CD14-positive monocyte (primary cell): ENCODE results near the gene ATE1. TPM values are rescaled to one million over a fixed set of nuclear protein-coding genes. Genes with fewer than 3 reads are reported as not detected.
A peak's percentile ranks its signal among the peaks of the same experiment; 100 is the strongest.

Source experiments
- DNase-seq, 3 donors: peaks; one replicate each; pipeline ENCODE4 v3.0.0-alpha.2; 2011 to 2022
- H2AFZ ChIP-seq: 2 replicates; pipeline ENCODE4 v1.6.0; 2012; ENCODE audit warnings: mild to moderate bottlenecking, low read depth, low read length, inconsistent platforms; ENCODE audit not compliant: insufficient read depth, poor library complexity, severe bottlenecking
- H3K27ac ChIP-seq, 2 donors: 1 replicate in 1 of 2; 2 replicates in 1 of 2; pipeline ENCODE4 v1.5.1; 2012 to 2013; ENCODE audit warnings: low read length in 2 of 2, control low read depth in 1 of 2, inconsistent platforms in 1 of 2, low read depth in 1 of 2, mild to moderate bottlenecking in 1 of 2
- H3K27me3 ChIP-seq, 2 donors: one replicate each; pipeline versions ENCODE4 v1.6.0 to v1.6.1; 2011 to 2013; ENCODE audit warnings: low read length in 2 of 2; ENCODE audit not compliant: control insufficient read depth in 2 of 2, insufficient read depth in 2 of 2
- H3K36me3 ChIP-seq, 2 donors: replicated peaks in 1 of 2; 1 replicate in 1 of 2; 2 replicates in 1 of 2; pipeline versions ENCODE4 v1.5.1 to v1.6.1; 2012 to 2013; ENCODE audit warnings: low read length in 2 of 2, control low read depth in 1 of 2, inconsistent platforms in 1 of 2, mild to moderate bottlenecking in 1 of 2; ENCODE audit not compliant: insufficient read depth in 2 of 2, control insufficient read depth in 1 of 2
- H3K4me1 ChIP-seq, 2 donors: 1 replicate in 1 of 2; 2 replicates in 1 of 2; pipeline versions ENCODE4 v1.5.1 to v1.6.1; 2012 to 2013; ENCODE audit warnings: low read length in 2 of 2, control low read depth in 1 of 2, inconsistent platforms in 1 of 2, mild to moderate bottlenecking in 1 of 2, moderate library complexity in 1 of 2; ENCODE audit not compliant: insufficient read depth in 2 of 2, control insufficient read depth in 1 of 2
- H3K4me2 ChIP-seq: replicated peaks from 2 replicates; pipeline ENCODE3; 2012; ENCODE audit warnings: low read length, moderate library complexity, mild to moderate bottlenecking; ENCODE audit not compliant: poor library complexity, severe bottlenecking; ENCODE audit errors: extremely low read depth
- H3K4me3 ChIP-seq, 3 experiments: fragments of 200-600 bp in 1 of 3; sonication (generic) in 1 of 3; replicated peaks in 1 of 3; 1 replicate in 2 of 3; 2 replicates in 1 of 3; pipeline ENCODE4 v1.5.1; 2011 to 2013; ENCODE audit warnings: low read length in 3 of 3, mild to moderate bottlenecking in 3 of 3, control low read depth in 2 of 3, low read depth in 2 of 3, inconsistent platforms in 1 of 3, moderate library complexity in 1 of 3
- H3K79me2 ChIP-seq: 2 replicates; pipeline ENCODE4 v1.6.0; 2012; ENCODE audit warnings: mild to moderate bottlenecking, control low read depth, inconsistent platforms, low read length, moderate library complexity; ENCODE audit not compliant: insufficient read depth
- H3K9ac ChIP-seq: 2 replicates; pipeline ENCODE4 v1.6.0; 2017; ENCODE audit warnings: low read length, mild to moderate bottlenecking; ENCODE audit not compliant: insufficient read depth, poor library complexity, severe bottlenecking
- H3K9me3 ChIP-seq, 2 donors: replicated peaks in 1 of 2; 1 replicate in 1 of 2; 2 replicates in 1 of 2; pipeline versions ENCODE4 v1.5.1 to v1.6.1; 2012 to 2013; ENCODE audit warnings: low read length in 2 of 2, control low read depth in 1 of 2; ENCODE audit not compliant: control insufficient read depth in 1 of 2, insufficient read depth in 1 of 2
- H4K20me1 ChIP-seq: 2 replicates; pipeline ENCODE4 v1.6.0; 2012; ENCODE audit warnings: mild to moderate bottlenecking, low read length, control low read depth, moderate library complexity; ENCODE audit not compliant: insufficient read depth
- H3K27ac Mint-ChIP-seq, 7 donors: one replicate each; pipeline ENCODE4 v1.8.0; 2020; ENCODE audit warnings: mild to moderate bottlenecking in 7 of 7, mixed read lengths in 7 of 7, moderate library complexity in 6 of 7, inconsistent platforms in 2 of 7
- H3K27me3 Mint-ChIP-seq, 3 donors: one replicate each; pipeline ENCODE4 v1.8.0; 2021 to 2022; ENCODE audit warnings: low read depth in 3 of 3, mild to moderate bottlenecking in 3 of 3, mixed read lengths in 3 of 3, moderate library complexity in 3 of 3, inconsistent platforms in 1 of 3
- H3K36me3 Mint-ChIP-seq, 2 donors: one replicate each; pipeline ENCODE4 v1.8.0; 2020; ENCODE audit warnings: mixed read lengths in 2 of 2, inconsistent platforms in 1 of 2, mild to moderate bottlenecking in 1 of 2
- H3K4me1 Mint-ChIP-seq: one replicate; pipeline ENCODE4 v1.8.0; 2020; ENCODE audit warnings: mild to moderate bottlenecking, mixed read lengths
- H3K4me3 Mint-ChIP-seq, 2 donors: one replicate each; pipeline ENCODE4 v1.8.0; 2020; ENCODE audit warnings: mild to moderate bottlenecking in 2 of 2, mixed read lengths in 2 of 2, moderate library complexity in 1 of 2
- H3K9me3 Mint-ChIP-seq, 7 donors: one replicate each; pipeline ENCODE4 v1.8.0; 2020 to 2022; ENCODE audit warnings: mixed read lengths in 7 of 7, mild to moderate bottlenecking in 6 of 7, moderate library complexity in 6 of 7, inconsistent platforms in 2 of 7
- CTCF ChIP-seq: fragments of 200-600 bp; IDR thresholded peaks from one replicate; pipeline ENCODE4 v1.8.0; 2022; ENCODE audit warnings: antibody characterized with exemption, mild to moderate bottlenecking
- WGBS: methylation state at CpG from one replicate; pipeline ENCODE4 v1.1.5; 2013; ENCODE audit warnings: missing lambda C conversion rate; ENCODE audit not compliant: insufficient coverage; 5-methylcytosine and 5-hydroxymethylcytosine counted together
- intact Hi-C, 2 donors: fragments of 100-400 bp; cut with micrococcal nuclease; formaldehyde crosslinking; loops; one replicate each; pipeline versions ENCODE4 v1.15.0 to v1.15.1; 2023
- polyA plus RNA-seq, 3 donors: library from polyadenylated mRNA; depleted of rRNA in 1 of 3; unstranded in 2 of 3; stranded (reverse) in 1 of 3; fragments of 300-500 nt in 2 of 3; fragments of >200 nt in 1 of 3; fragmentation: Illumina TruSeq in 2 of 3; gene quantifications; 1 replicate in 2 of 3; 2 replicates in 1 of 3; pipeline ENCODE4 v1.2.3, GENCODE V29; 2012 to 2021

The ATE1 gene
- polyA plus RNA-seq, 3 donors, result 9.2 to 19.5 (median 15.8) TPM

- H4K20me1 ChIP-seq, result no peaks in the 10 kb centered on the region
- Mint-ChIP-seq H3K4me1 (peaks cover 5% of the 10 kb centered on the region), H3K36me3 (peaks cover 12 to 14% of the 10 kb centered on the region in 2 donors), H3K27me3 (peaks cover 0 to 1% (median 1%) of the 10 kb centered on the region in 3 donors), H3K9me3 (no peaks in the 10 kb centered on the region), H3K27ac (no peak overlapping the region), H3K4me3 (no peak overlapping the region)
- no peaks in the 10 kb centered on the region for H3K27me3 ChIP-seq
- no CpG with 5 or more reads among the region's 3 CpGs for WGBS
- no peak for DNase-seq
- no peak overlapping the region for H3K27ac ChIP-seq
- no peaks in the 10 kb centered on the region for H3K9me3 ChIP-seq
- H3K9ac ChIP-seq, result no peak overlapping the region
- TF ChIP-seq CTCF, result no peak
- H3K4me2 ChIP-seq, result no peak overlapping the region
- no peaks in the 10 kb centered on the region for H3K36me3 ChIP-seq
- no peak overlapping the region for H3K4me3 ChIP-seq
- H3K4me1 ChIP-seq, result no peaks in the 10 kb centered on the region
- H2AFZ ChIP-seq, result no peak overlapping the region
- H3K79me2 ChIP-seq, result no peaks in the 10 kb centered on the region
- intact Hi-C loops, result no loop called here
Measured at GRCh38 chr10:121800146-121800545, 127.7 kb downstream of the ATE1 start.

DNA sequence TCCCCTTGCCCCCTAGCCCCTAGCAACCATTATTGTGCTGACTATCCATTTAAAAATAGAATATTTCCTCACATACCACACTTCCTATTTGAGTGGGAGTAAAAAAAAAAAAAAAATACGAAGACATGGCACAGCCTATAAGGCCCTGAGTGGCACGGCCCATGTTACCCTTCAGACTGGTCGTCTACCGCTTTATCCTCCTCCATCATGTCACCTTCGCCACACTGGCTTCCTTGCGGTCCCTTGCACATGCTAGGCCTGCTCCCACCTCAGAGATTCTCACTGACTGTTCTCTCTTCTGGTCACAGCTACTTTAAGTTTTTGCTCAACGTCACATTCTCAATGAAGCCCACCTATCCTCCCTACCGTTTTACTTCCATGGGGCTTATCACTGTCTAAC is 130.3 kb downstream of the ATE1 start:
- Mint-ChIP-seq H3K9me3 (no peaks in the 10 kb centered on the region), H3K4me1 (peaks cover 5% of the 10 kb centered on the region), H3K27ac (peak overlapping the region in 1 of 7 donors; percentile 61), H3K27me3 (peaks cover 0 to 1% (median 1%) of the 10 kb centered on the region in 3 donors), H3K36me3 (peaks cover 9 to 23% of the 10 kb centered on the region in 2 donors), H3K4me3 (no peak overlapping the region)
- no peak for TF ChIP-seq CTCF
- intact Hi-C loops, result no loop called here
- DNase-seq, result no peak
- H3K4me2 ChIP-seq, result no peak overlapping the region
- H3K9ac ChIP-seq, result no peak overlapping the region
- no peaks in the 10 kb centered on the region for H3K4me1 ChIP-seq
- WGBS, result 70% methylated on average over 5 of the region's 8 CpGs
- H3K27ac ChIP-seq, result no peak overlapping the region
- no peaks in the 10 kb centered on the region for H3K9me3 ChIP-seq
- no peaks in the 10 kb centered on the region for H3K27me3 ChIP-seq
- H4K20me1 ChIP-seq, result no peaks in the 10 kb centered on the region
- H3K36me3 ChIP-seq, result no peaks in the 10 kb centered on the region
- no peak overlapping the region for H3K4me3 ChIP-seq
- H2AFZ ChIP-seq, result no peak overlapping the region
- no peaks in the 10 kb centered on the region for H3K79me2 ChIP-seq
